H9 (cell line): ENCODE measurements around the gene FZD2. TPM values are rescaled to one million over a fixed set of nuclear protein-coding genes. Genes with fewer than 3 reads are reported as not detected.
A peak's percentile ranks its signal among the peaks of the same experiment; 100 is the strongest.

Source experiments
- DNase-seq: peaks from one replicate; pipeline ENCODE4 v3.0.0-alpha.2; 2017
- H2AFZ ChIP-seq: one replicate; pipeline ENCODE4 v1.6.1; 2013; ENCODE audit warnings: mild to moderate bottlenecking, low read length, control low read depth, moderate library complexity
- H2AK5ac ChIP-seq: 2 replicates; pipeline ENCODE4 v1.6.1; 2013; ENCODE audit warnings: low read length, control low read depth, mixed read lengths; ENCODE audit not compliant: insufficient read length
- H2BK120ac ChIP-seq: one replicate; pipeline ENCODE4 v1.6.1; 2013; ENCODE audit warnings: low read depth, mild to moderate bottlenecking, low read length, control low read depth, inconsistent platforms; ENCODE audit not compliant: poor library complexity, severe bottlenecking
- H2BK12ac ChIP-seq: 2 replicates; pipeline ENCODE4 v1.6.1; 2013; ENCODE audit warnings: low read length, control low read depth, mixed read lengths, low read depth; ENCODE audit not compliant: insufficient read length
- H2BK15ac ChIP-seq: 2 replicates; pipeline ENCODE4 v1.6.1; 2013; ENCODE audit warnings: low read depth, low read length, control low read depth
- H2BK20ac ChIP-seq: one replicate; pipeline ENCODE4 v1.6.1; 2013; ENCODE audit warnings: low read depth, mild to moderate bottlenecking, low read length, control low read depth, inconsistent platforms; ENCODE audit not compliant: poor library complexity, severe bottlenecking
- H2BK5ac ChIP-seq: 2 replicates; pipeline ENCODE4 v1.6.1; 2013; ENCODE audit warnings: low read length, control low read depth, mixed read lengths; ENCODE audit not compliant: insufficient read length
- H3K14ac ChIP-seq: 2 replicates; pipeline ENCODE4 v1.6.1; 2013; ENCODE audit warnings: low read length, control low read depth; ENCODE audit not compliant: insufficient read depth
- H3K18ac ChIP-seq: 2 replicates; pipeline ENCODE4 v1.6.1; 2013; ENCODE audit warnings: low read depth, mild to moderate bottlenecking, mixed read lengths, low read length, control low read depth; ENCODE audit not compliant: insufficient read length
- H3K23ac ChIP-seq: 2 replicates; pipeline ENCODE4 v1.6.1; 2013; ENCODE audit warnings: low read length, control low read depth, mixed read lengths, low read depth; ENCODE audit not compliant: insufficient read length
- H3K23me2 ChIP-seq: 2 replicates; pipeline ENCODE4 v1.6.1; 2013; ENCODE audit warnings: low read depth, mild to moderate bottlenecking, mixed read lengths, low read length, control low read depth; ENCODE audit not compliant: insufficient read length, poor library complexity, severe bottlenecking
- H3K27ac ChIP-seq: 2 replicates; pipeline ENCODE4 v1.5.1; 2013; ENCODE audit warnings: low read length, control low read depth, mixed read lengths, low read depth; ENCODE audit not compliant: insufficient read length
- H3K27me3 ChIP-seq: 2 replicates; pipeline ENCODE4 v1.6.1; 2013; ENCODE audit warnings: low read length, control low read depth, inconsistent platforms; ENCODE audit not compliant: insufficient read depth
- H3K4ac ChIP-seq: 2 replicates; pipeline ENCODE4 v1.6.1; 2013; ENCODE audit warnings: low read depth, mild to moderate bottlenecking, control low read depth, inconsistent platforms, low read length, moderate library complexity
- H3K4me1 ChIP-seq: 2 replicates; pipeline ENCODE4 v1.6.1; 2013; ENCODE audit warnings: low read length, control low read depth, inconsistent platforms; ENCODE audit not compliant: insufficient read depth
- H3K4me2 ChIP-seq: 2 replicates; pipeline ENCODE4 v1.6.1; 2013; ENCODE audit warnings: low read length, control low read depth, mixed read lengths; ENCODE audit not compliant: insufficient read length, insufficient read depth
- H3K56ac ChIP-seq: 2 replicates; pipeline ENCODE4 v1.6.1; 2013; ENCODE audit warnings: low read depth, mild to moderate bottlenecking, mixed read lengths, low read length, control low read depth; ENCODE audit not compliant: insufficient read length
- H3K79me1 ChIP-seq: 2 replicates; pipeline ENCODE4 v1.6.1; 2013; ENCODE audit warnings: low read depth, mild to moderate bottlenecking, moderate library complexity, low read length, control low read depth, inconsistent platforms; ENCODE audit not compliant: insufficient read depth, poor library complexity, severe bottlenecking
- H3K79me2 ChIP-seq: 2 replicates; pipeline ENCODE4 v1.6.1; 2013; ENCODE audit warnings: low read length, control low read depth, inconsistent platforms; ENCODE audit not compliant: insufficient read depth
- H3K9ac ChIP-seq: 2 replicates; pipeline ENCODE4 v1.6.1; 2013; ENCODE audit warnings: low read length, control low read depth, mixed read lengths; ENCODE audit not compliant: insufficient read length; ENCODE audit errors: extremely low read depth
- H3K9me3 ChIP-seq: one replicate; pipeline ENCODE4 v1.6.1; 2013; ENCODE audit warnings: low read depth, low read length, inconsistent platforms; ENCODE audit not compliant: control insufficient read depth
- H3T11ph ChIP-seq: one replicate; pipeline ENCODE4 v1.6.1; 2013; ENCODE audit warnings: mild to moderate bottlenecking, low read length, control low read depth, inconsistent platforms
- H4K20me1 ChIP-seq: one replicate; pipeline ENCODE4 v1.6.1; 2013; ENCODE audit not compliant: control insufficient read depth, insufficient read length, insufficient read depth
- H4K5ac ChIP-seq: 2 replicates; pipeline ENCODE4 v1.6.1; 2013; ENCODE audit warnings: low read depth, mild to moderate bottlenecking, mixed read lengths, low read length, control low read depth; ENCODE audit not compliant: insufficient read length
- H4K8ac ChIP-seq: replicated peaks from 2 replicates; pipeline ENCODE4 v1.6.1; 2013; ENCODE audit warnings: low read length, control low read depth, mixed read lengths, low read depth; ENCODE audit not compliant: insufficient read length
- H4K91ac ChIP-seq: 2 replicates; pipeline ENCODE4 v1.6.1; 2013; ENCODE audit warnings: low read depth, mild to moderate bottlenecking, moderate library complexity, mixed read lengths, low read length, control low read depth; ENCODE audit not compliant: insufficient read length
- H3K27ac Mint-ChIP-seq, 3 experiments: 2 replicates in 2 of 3; 3 replicates in 1 of 3; pipeline ENCODE4 v1.8.0; 2020 to 2021; ENCODE audit warnings: mixed read lengths in 3 of 3, mild to moderate bottlenecking in 1 of 3, moderate library complexity in 1 of 3
- H3K27me3 Mint-ChIP-seq: 2 replicates; pipeline ENCODE4 v1.8.0; 2021; ENCODE audit warnings: low read depth, mild to moderate bottlenecking, moderate library complexity, mixed read lengths
- H3K36me3 Mint-ChIP-seq, 3 experiments: 2 replicates in 2 of 3; 3 replicates in 1 of 3; pipeline ENCODE4 v1.8.0; 2020 to 2021; ENCODE audit warnings: low read depth in 3 of 3, mixed read lengths in 3 of 3; ENCODE audit not compliant: insufficient read depth in 1 of 3
- H3K4me1 Mint-ChIP-seq, 2 experiments: 2 replicates each; pipeline ENCODE4 v1.8.0; 2020; ENCODE audit warnings: mixed read lengths in 2 of 2
- H3K4me3 Mint-ChIP-seq, 2 experiments: 2 replicates in 1 of 2; 3 replicates in 1 of 2; pipeline ENCODE4 v1.8.0; 2020 to 2021; ENCODE audit warnings: mild to moderate bottlenecking in 2 of 2, mixed read lengths in 2 of 2, moderate library complexity in 1 of 2
- H3K9me3 Mint-ChIP-seq, 2 experiments: 2 replicates in 1 of 2; 3 replicates in 1 of 2; pipeline ENCODE4 v1.8.0; 2020; ENCODE audit warnings: mild to moderate bottlenecking in 2 of 2, mixed read lengths in 2 of 2, moderate library complexity in 1 of 2
- WGBS: extraction: QIAGEN DNeasy Blood & Tissue Kit; methylation state at CpG from one replicate; pipeline ENCODE4 v1.1.7; 2013; ENCODE audit warnings: missing lambda C conversion rate, low lambda C conversion rate, mixed read lengths; ENCODE audit not compliant: insufficient read length; ENCODE audit errors: extremely low coverage; 5-methylcytosine and 5-hydroxymethylcytosine counted together
- total RNA-seq: library from RNA; stranded (reverse); gene quantifications from 2 replicates; pipeline ENCODE4 v1.2.1, GENCODE V29; 2021
- TF ChIP-seq, protein P1 (sequence below): fragments of 200-600 bp; sonication (generic); conservative IDR thresholded peaks from 3 replicates; pipeline ENCODE4 v1.8.0; 2021; ENCODE audit warnings: antibody characterized with exemption, mild to moderate bottlenecking

FZD2 gene
- total RNA-seq, 1 experiment from 2014 or later: 18.2 TPM

DNA sequence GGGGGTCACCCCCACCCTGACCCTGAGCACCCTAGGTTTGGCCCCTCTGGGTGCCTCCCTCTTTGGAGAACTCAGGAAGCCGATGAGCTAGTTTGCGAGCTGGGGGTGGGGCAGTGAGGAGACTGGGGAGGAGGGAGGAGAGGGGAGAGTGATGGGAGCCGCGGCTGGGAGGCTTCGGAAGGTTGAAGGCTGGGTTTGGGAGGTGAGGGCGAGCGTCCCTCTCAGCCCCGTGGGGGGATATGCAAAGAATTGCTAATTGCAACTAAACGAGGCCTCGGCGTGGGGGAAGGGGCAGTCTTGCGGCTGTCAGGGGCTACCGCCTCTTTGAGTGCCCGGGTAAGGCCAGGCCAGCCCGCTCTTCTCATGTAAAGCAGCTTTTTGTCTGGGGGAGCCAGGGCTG is 17.6 kb upstream of the FZD2 start:
- no peak overlapping the region; the same call in 1 of the 2 replicates for H3K14ac ChIP-seq
- H3K27ac ChIP-seq: no peak overlapping the region
- Mint-ChIP-seq H3K4me3 (peak overlapping the region in 1 of 2 experiments; percentile 65; a peak in 3 of 5 replicates), H3K27ac (peak overlapping the region in 2 of 3 experiments; percentile 20 to 89; a peak in 2 of 7 replicates), H3K36me3 (peaks cover 2 to 9% (median 2%) of the 10 kb centered on the region in 3 experiments; a peak in 5 of 7 replicates), H3K4me1 (peaks cover 66 to 75% of the 10 kb centered on the region in 2 experiments), H3K9me3 (peaks cover 2 to 12% of the 10 kb centered on the region in 2 experiments; a peak in 4 of 5 replicates), H3K27me3 (peaks cover 92% of the 10 kb centered on the region)
- no peak overlapping the region for H2BK120ac ChIP-seq
- peak overlapping the region; percentile 20 for H3K4me2 ChIP-seq
- no peak overlapping the region for H4K8ac ChIP-seq
- H2AFZ ChIP-seq: no peak overlapping the region
- no peaks in the 10 kb centered on the region for H3K9me3 ChIP-seq
- whole genome bisulfite sequencing: no CpG with 5 or more reads among the region's 15 CpGs
- H3K79me2 ChIP-seq: no peaks in the 10 kb centered on the region
- no peak overlapping the region for H3T11ph ChIP-seq
- no peak overlapping the region for H2BK15ac ChIP-seq
- H3K79me1 ChIP-seq: no peaks in the 10 kb centered on the region
- H3K9ac ChIP-seq: no peak overlapping the region
- peak; percentile 99 for DNase-seq
- no peak overlapping the region for H4K91ac ChIP-seq
- TF ChIP-seq, protein P1, sequence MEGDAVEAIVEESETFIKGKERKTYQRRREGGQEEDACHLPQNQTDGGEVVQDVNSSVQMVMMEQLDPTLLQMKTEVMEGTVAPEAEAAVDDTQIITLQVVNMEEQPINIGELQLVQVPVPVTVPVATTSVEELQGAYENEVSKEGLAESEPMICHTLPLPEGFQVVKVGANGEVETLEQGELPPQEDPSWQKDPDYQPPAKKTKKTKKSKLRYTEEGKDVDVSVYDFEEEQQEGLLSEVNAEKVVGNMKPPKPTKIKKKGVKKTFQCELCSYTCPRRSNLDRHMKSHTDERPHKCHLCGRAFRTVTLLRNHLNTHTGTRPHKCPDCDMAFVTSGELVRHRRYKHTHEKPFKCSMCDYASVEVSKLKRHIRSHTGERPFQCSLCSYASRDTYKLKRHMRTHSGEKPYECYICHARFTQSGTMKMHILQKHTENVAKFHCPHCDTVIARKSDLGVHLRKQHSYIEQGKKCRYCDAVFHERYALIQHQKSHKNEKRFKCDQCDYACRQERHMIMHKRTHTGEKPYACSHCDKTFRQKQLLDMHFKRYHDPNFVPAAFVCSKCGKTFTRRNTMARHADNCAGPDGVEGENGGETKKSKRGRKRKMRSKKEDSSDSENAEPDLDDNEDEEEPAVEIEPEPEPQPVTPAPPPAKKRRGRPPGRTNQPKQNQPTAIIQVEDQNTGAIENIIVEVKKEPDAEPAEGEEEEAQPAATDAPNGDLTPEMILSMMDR: no peak
- H4K20me1 ChIP-seq: no peaks in the 10 kb centered on the region
- H4K5ac ChIP-seq: no peak overlapping the region
- no peak overlapping the region for H2AK5ac ChIP-seq
- no peak overlapping the region for H3K56ac ChIP-seq
- H3K23me2 ChIP-seq: peaks cover 12% of the 10 kb centered on the region
- H3K23ac ChIP-seq: no peak overlapping the region
- H2BK20ac ChIP-seq: no peak overlapping the region
- no peak overlapping the region for H2BK5ac ChIP-seq
- H3K18ac ChIP-seq: no peak overlapping the region
- peaks cover 16% of the 10 kb centered on the region for H3K4me1 ChIP-seq
- H3K27me3 ChIP-seq: peaks cover 46% of the 10 kb centered on the region
- H2BK12ac ChIP-seq: no peak overlapping the region
- no peak overlapping the region for H3K4ac ChIP-seq
